ENCODE data around the gene GAL. TPM values are rescaled to one million over a fixed set of nuclear protein-coding genes. Genes with fewer than 3 reads are reported as not detected.

Gene GAL
- total RNA-seq, 4 donors from 2014 or later, result 1.2 TPM; not detected in 3

GRCh38 chr11:68691402-68691784 is 7.0 kb downstream of the GAL start:
- Histone ChIP-seq H3K27ac (no peak overlapping the region), H3K9me3 (no peaks in the 10 kb centered on the region), H3K4me1 (no peaks in the 10 kb centered on the region), H3K4me3 (no peak overlapping the region), H3K27me3 (no peaks in the 10 kb centered on the region), H3K36me3 (no peaks in the 10 kb centered on the region)
- no peak for TF ChIP-seq POLR2A (IDR thresholded peaks at IDR 0.05)
- TF ChIP-seq, protein P1, sequence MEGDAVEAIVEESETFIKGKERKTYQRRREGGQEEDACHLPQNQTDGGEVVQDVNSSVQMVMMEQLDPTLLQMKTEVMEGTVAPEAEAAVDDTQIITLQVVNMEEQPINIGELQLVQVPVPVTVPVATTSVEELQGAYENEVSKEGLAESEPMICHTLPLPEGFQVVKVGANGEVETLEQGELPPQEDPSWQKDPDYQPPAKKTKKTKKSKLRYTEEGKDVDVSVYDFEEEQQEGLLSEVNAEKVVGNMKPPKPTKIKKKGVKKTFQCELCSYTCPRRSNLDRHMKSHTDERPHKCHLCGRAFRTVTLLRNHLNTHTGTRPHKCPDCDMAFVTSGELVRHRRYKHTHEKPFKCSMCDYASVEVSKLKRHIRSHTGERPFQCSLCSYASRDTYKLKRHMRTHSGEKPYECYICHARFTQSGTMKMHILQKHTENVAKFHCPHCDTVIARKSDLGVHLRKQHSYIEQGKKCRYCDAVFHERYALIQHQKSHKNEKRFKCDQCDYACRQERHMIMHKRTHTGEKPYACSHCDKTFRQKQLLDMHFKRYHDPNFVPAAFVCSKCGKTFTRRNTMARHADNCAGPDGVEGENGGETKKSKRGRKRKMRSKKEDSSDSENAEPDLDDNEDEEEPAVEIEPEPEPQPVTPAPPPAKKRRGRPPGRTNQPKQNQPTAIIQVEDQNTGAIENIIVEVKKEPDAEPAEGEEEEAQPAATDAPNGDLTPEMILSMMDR (IDR thresholded peaks at IDR 0.05), result no peak
- peak in 1 of 3 donors; percentile 18 for DNase-seq

GRCh38 chr11:68692115-68692514 is 7.8 kb downstream of the GAL start:
- H3K36me3 ChIP-seq, result no peaks in the 10 kb centered on the region

DNA sequence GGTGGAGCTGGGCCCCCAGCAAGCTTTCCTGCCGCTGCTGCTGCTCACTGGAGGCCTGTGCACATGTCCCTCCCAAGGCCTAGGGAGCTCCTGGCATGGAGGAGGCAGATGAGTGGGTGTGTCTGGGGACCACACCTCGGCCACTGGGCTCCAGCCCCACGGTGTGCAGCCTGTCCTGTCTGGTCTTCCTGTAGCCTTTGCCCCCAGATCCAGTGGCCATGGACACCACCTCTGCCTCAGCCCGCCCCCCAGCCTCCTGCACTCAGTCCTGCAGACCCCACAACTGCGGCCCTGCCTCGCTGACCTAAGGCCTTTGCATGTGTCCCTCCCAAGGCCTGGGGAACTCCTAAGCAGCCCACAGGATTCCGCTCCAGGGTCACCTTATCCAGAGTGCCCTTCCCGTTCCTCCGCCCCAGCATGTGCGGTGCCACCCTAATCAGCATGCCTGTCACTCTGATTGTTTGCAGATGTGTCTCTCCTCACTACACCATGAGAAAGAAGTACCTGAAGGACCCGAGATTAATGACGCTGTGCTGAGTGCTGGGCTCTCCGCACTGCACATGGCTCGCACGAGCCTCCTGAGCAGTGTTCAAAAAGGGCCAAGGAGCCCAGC is 8.6 kb downstream of the GAL start:
- Histone ChIP-seq H3K4me1 (no peaks in the 10 kb centered on the region), H3K4me3 (no peak overlapping the region), H3K27ac (no peak overlapping the region), H3K27me3 (no peaks in the 10 kb centered on the region), H3K9me3 (no peaks in the 10 kb centered on the region), H3K36me3 (no peaks in the 10 kb centered on the region)
- peak in 1 of 3 donors; percentile 28 for DNase-seq
- no peak for TF ChIP-seq POLR2A (IDR thresholded peaks at IDR 0.05)
- TF ChIP-seq, protein P1 (IDR thresholded peaks at IDR 0.05), result no peak

More at GRCh38 chr11:68692115-68692514, 7.8 kb downstream of the GAL start:
- TF ChIP-seq, protein P1 (IDR thresholded peaks at IDR 0.05), result no peak
- no peak for TF ChIP-seq POLR2A (IDR thresholded peaks at IDR 0.05)
- H3K9me3 ChIP-seq, result no peaks in the 10 kb centered on the region
- no peaks in the 10 kb centered on the region for H3K27me3 ChIP-seq
- peak in 1 of 3 donors; percentile 40 for DNase-seq
- no peak overlapping the region for H3K27ac ChIP-seq
- H3K4me3 ChIP-seq, result no peak overlapping the region
- no peaks in the 10 kb centered on the region for H3K4me1 ChIP-seq

- Histone ChIP-seq H3K27ac (no peak overlapping the region), H3K4me1 (no peaks in the 10 kb centered on the region), H3K36me3 (no peaks in the 10 kb centered on the region), H3K9me3 (no peaks in the 10 kb centered on the region), H3K27me3 (no peaks in the 10 kb centered on the region), H3K4me3 (no peak overlapping the region)
- TF ChIP-seq, protein P1 (IDR thresholded peaks at IDR 0.05), result no peak
- TF ChIP-seq POLR2A (IDR thresholded peaks at IDR 0.05), result no peak
- DNase-seq, result peak in 1 of 3 donors; percentile 21
Observed at GRCh38 chr11:68693484-68693882, 9.1 kb downstream of the GAL start.

GRCh38 chr11:68694431-68695297 is 10.3 kb downstream of the GAL start:
- DNase-seq, result no peak
- Histone ChIP-seq H3K36me3 (no peaks in the 10 kb centered on the region), H3K27ac (no peak overlapping the region), H3K27me3 (no peaks in the 10 kb centered on the region), H3K4me3 (no peak overlapping the region), H3K4me1 (no peaks in the 10 kb centered on the region), H3K9me3 (no peaks in the 10 kb centered on the region)
- TF ChIP-seq, protein P1 (IDR thresholded peaks at IDR 0.05), result no peak
- TF ChIP-seq POLR2A (IDR thresholded peaks at IDR 0.05), result no peak

Data from Peyer's patch (tissue), 4 donors.